DND-41 (cell line): Measurements from ENCODE around the gene COX14.

Source experiments
- CTCF ChIP-seq: IDR thresholded peaks from 2 replicates; pipeline ENCODE4 v1.5.1; 2012; ENCODE audit warnings: borderline replicate concordance, low read length, moderate library complexity, mild to moderate bottlenecking; ENCODE audit not compliant: poor library complexity, severe bottlenecking; ENCODE audit errors: extremely low read depth
- EZH2 ChIP-seq: IDR thresholded peaks from 3 replicates; pipeline ENCODE4 v1.6.1; 2012; ENCODE audit warnings: borderline replicate concordance, low read depth, mild to moderate bottlenecking, moderate library complexity, low read length, inconsistent platforms; ENCODE audit not compliant: severe bottlenecking

GRCh38 chr12:50120953-50121352, 8.9 kb downstream of the COX14 start:
- TF ChIP-seq CTCF, result no peak
- no peak for TF ChIP-seq EZH2
